HL-60/S4 (cell line): Measurements from ENCODE around the gene AGMO.

ENCODE experiments used
- in situ Hi-C: fragments of 300-500 bp; cut with MboI; formaldehyde crosslinking; loops from 2 replicates; pipeline ENCODE4 v1.14.3; 2022; ENCODE audit warnings: low sequenced_read_pairs

Gene AGMO

DNA sequence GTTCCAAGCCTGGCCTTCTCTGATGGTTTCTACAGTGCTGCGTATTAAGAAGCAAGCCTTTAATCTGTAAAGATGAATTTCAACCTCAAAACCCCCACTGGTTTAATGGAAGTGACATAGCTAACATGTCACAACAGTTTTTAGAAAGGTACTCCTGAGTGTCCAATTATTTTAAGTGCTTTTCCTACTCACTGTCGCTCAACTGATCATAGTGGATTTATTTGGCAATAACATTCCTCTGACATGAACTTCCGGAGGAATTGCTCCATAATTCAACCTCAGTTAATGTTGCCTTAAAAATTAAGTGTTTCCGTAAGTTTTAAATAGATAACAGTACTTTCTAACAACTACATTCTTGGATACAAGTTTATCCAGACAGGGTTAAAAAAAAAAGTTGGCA lies 57.5 kb downstream of the AGMO start:
- in situ Hi-C loops, result no loop called here

DNA sequence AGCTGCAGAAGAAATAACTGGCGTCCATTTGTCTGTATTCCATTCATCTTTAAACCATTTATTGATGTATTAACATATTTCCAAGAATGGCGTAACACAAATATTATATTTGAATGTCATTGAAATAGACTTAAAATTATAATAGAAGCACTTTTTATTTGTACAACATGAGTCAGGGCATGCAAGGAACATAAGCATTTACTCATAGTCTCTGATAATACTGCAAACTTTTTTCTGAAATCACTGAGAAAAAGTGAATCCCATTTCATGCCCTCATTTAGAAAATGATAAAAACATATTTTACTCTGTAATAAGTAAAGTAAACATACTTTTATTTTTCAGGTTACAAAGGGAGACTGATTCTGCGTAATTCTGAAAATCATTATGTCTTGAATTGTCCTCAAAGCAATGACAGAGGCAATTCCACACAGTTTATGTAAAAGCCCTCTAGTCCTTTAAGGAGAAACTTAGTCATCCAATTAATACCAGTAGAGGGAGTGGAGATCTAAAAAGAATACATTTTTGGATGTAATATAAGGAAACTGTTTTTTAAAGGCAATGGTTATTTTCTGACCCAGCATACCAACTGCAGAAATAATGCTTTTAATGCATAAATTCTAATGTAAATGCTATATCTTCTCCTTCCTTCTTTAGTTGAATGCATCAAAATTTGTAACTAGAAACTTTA lies 58.1 kb downstream of the AGMO start:
- in situ Hi-C loops, result no loop called here

DNA sequence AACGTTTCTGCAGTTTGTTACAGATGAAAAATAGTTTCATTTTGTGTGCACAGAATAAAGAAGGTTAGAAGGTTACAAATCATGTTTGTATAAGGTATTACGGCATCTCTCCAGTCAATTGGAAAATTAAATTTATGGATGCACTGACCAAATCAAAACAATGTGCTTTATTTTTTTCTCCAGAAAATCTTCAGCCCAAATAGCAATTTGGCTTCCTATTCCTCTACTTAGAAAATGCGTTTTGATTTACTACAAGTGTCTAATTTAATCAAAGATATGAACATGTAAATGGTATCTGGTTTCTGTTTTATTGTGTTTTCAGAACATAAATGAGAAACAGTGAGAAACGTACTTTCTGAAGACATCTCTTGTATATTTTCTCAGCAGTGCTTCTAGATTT lies 63.4 kb downstream of the AGMO start:
- in situ Hi-C loops, result no loop called here

DNA sequence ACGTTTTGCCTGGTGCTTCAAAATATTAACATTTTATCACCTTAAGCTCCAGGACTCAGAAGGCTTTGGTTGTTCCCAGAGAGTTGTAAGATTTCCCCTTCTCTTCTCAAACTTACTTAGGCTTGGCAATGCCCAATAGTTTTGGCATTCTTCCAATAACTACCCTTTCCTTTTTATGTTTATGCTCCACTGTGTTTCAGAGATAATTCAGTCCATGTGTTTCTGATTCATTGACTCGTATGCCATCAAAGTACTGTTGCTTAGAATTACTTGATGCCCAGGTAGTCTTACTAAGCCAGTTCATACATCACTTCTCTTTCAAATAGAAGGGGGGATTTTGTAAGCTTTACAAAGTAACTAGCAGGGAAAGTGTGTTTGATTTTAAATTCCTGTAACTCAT lies 66.6 kb downstream of the AGMO start:
- in situ Hi-C loops, result no loop called here

DNA sequence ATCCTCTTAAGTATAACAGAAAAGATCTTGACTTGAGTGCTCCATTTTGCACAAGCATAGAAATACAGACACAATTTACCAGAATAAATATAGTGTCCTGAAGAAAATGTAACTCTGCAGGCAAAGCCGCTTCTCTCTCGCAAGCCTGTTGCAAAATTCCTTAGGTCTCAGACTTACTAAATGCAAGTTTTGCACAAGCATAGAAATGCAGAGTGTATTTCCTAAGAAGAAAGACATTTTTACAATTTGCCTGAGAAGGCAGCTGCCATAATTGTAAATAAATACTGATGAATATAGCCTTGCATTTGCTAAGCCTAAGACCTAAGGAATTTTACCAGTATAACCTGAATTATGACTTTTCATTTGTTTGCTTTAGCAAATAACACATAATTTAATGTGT lies 67.1 kb downstream of the AGMO start:
- in situ Hi-C loops, result no loop called here

DNA sequence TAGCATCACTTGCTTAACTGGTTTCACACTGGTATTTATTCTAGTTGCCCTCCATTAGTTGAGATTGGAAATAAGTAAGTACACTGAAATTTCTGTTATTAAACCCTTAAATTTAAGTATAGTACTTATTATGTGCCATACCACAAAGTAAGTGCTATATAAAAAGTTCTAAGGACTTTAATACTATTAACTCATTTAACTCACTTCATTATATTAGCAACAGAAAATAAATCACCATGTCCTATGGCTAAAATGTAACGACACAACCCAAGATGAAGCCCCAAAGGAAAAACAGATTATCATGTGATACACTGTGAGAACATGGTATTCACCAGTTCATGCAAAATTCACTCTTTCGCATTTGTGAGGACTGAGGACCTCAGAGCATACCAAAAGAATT lies 70.5 kb downstream of the AGMO start:
- in situ Hi-C loops, result no loop called here

DNA sequence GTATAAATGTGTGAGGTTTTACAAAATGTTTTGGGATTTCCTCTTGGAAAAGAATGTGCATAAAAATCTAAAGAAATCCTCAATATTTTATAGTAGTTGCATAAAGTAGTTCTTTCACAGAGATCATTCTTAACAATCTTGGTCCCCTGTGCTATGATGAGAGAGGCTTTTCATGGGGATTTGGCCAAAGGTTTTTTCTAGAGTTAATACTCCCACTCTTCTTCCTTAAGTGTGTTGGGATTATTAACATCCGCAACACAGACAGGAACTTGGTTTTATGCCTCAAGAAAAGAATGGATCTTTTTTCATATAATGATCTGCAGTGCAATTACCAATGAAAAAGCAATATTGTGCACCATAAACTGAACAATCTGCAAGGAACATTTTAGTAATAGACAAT lies 71.5 kb downstream of the AGMO start:
- in situ Hi-C loops, result no loop called here

DNA sequence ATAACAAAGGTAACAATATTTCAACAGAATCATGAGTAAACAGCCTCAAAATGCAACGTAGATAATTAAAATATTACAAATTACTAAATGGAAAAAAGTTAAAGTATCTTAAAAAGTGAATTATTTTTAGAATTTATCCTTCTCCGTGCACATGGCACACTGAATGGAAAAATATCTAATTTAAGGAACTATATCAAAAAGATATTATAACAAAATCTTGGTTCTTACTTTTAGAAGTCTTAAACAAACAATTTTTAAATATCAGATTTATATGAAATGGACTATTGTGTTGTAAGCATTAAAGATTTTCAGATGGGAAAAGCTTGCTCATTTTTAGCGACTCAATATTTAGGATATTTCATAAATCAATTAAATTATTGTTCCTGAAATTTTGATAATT lies 72.0 kb downstream of the AGMO start:
- in situ Hi-C loops, result no loop called here

DNA sequence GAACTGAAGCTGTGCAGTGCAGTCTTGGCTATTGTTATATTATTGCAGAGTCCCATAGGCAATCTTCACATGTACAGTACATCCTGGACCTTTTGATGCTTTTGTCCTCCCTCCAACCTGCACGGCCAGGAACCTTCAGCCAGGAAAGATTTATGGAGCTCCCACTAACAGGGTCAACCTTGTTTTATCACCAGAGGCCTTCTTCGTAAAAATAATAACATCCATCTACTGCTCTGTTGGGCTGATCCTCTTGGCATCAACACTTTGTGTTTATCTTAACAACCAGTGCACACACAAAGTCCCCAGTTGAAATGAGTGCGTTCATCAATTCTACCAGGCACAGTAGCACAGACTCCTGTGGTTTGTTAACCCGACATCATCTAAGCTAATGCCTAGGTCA lies 72.4 kb downstream of the AGMO start:
- in situ Hi-C loops, result no loop called here

DNA sequence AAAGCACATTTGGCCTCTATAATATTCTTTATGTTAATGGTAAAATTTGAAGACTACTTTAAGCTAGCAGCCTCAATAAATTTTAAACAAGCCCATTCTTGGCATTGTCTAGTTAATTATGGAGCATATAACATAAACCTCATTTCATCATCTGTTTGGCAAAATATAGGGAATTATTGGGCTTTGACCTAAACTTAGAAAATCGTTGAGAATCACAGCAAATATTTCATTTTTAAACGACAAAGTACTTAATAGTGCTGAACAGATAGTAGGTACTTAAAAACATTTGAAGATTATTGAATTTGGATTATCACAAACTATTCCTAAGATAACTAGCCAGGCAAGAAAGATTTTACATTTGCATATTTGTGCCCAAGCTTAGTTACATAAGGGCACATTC lies 73.4 kb downstream of the AGMO start:
- in situ Hi-C loops, result no loop called here

DNA sequence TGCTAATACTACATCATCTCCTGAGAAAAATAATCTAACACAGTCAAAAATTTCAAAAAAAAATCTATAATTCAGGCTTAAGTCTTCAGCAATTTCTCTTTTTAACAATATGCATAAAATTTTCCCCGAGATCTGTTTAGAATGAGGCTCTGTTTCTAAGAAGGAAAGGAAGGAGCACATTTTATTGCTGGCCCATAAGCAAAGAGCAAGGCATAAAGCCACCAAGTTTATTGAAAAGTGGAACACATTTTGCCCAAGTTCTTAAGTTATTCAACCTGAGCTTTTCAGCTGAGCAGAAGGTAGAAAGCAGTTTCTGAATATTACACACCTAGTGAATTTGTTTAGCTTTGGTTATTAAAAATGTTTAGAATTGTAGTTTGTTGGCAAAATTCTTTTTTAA lies 73.9 kb downstream of the AGMO start:
- in situ Hi-C loops, result no loop called here

DNA sequence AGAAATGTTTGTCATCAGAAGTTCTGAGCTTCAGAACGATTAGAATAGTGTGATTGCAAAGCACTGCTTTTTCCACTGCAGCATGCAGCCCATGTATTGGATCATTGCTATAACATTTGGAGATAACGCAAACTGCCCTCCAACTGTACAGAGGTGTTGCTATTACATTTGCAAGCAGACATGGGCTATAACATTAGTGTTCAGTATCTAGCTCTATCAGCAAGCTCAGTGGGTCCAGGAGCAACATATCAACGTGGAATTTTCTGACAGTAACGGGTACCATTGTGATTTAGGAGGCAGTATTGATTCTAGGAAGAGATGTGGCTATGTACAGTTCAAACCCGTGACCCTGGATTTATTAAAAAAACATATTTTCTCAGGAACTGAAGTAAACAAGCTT lies 75.8 kb downstream of the AGMO start:
- in situ Hi-C loops, result no loop called here

DNA sequence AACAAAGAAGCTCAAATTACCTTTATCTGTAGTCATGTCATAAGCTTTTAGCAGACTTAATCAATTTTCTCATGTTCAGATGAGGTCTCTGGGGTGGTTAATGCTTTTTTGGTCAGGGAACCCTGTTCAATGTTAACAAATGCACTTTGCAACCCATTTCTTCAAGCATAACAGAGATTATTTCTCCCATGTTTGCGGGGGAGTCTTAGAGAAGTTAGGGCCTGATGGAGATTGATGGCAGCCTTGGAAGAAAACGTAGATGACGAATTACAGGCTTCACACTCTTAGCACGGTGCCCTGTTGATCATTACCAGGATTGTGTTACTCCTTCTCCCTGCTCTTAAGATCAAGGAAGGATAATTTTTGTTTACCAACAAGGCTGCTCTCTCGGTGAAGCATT lies 76.4 kb downstream of the AGMO start:
- in situ Hi-C loops, result no loop called here

DNA sequence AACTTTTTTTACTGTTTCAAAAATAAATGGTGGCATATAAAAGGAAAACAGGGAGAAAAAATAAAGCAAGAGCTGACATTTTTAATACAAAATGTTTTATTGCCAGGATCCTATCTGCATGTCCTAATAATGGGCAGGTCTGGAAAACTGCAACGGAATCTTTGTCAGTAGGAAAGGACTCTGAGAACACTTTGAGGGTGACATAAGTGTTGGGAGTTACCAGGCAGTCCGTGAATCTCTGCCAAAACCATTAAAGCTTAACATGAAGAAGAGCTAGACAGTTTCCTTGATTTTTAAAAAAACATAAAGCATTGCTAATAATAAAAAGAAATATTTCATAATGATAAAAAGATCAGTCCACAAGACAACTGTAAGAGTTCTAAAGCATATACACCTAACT lies 80.7 kb downstream of the AGMO start:
- in situ Hi-C loops, result no loop called here

DNA sequence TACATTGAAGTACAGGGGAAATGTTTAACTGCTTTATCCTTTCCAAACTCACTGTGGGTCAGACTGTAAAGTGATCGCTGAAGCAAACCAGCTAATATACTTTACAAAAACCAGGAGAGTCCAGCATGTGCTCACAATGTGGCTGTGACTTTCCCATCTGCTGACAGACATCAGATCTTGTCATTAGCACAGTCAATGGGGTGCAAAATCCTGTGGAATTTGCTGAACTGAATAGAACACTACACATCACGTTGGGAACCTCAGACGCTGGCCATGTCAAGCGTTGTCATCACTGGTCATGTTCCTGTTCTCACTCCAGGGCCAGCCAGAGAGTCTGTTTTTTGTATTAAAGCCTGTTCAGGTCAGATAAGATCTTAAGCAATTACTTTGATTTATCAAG lies 83.4 kb downstream of the AGMO start:
- in situ Hi-C loops, result no loop called here

DNA sequence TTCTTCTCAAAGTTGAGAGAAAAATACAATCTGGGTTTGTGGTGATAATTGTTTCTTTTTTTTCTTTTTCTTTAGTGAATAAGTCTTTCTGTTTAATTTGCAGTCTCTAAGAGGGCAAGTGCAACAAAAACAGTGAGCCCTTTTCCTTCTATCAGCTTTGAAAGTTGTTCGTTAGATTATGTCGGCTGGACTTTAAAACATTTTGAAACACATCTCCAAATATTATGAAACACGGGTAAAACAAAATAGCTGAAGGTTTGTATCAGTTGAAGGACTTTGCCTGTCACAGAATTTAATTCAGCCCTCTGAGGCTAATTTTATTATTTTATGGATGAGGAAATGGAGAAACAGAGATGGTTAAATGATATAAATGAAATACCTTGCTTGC lies 85.3 kb downstream of the AGMO start:
- in situ Hi-C loops, result no loop called here

DNA sequence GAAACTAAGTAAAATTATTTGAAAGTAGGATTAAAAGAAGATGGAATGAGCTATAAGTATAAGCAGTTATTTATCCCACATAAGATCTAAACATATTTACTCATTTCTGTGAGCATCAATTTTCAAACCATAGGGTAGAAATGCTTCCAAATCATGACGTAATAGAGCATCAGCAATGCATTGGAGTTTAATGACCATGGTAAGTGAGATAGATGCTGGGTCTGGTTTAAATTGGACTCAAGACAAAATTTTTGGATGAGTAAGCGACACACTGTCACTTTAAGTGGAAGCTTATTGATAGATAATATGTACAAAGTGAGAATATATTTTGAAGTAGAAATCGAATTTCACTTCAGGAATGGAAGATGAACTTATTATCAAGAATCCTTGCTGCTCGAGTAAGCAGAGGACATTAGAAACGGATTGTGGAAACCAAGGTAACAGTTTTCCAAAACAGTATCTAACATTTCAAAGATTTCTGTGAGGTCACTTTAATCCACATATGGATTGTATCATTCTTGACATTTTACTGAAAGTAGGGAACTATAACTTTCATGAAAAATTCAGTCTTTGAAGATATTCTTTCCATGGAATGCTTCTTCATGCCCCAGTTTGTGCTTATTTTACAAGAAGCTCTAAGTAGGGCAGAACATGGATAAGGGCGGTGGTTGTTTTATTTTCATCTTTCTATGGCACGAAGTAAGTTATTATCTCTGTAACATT lies 85.8 kb downstream of the AGMO start:
- in situ Hi-C loops, result no loop called here

DNA sequence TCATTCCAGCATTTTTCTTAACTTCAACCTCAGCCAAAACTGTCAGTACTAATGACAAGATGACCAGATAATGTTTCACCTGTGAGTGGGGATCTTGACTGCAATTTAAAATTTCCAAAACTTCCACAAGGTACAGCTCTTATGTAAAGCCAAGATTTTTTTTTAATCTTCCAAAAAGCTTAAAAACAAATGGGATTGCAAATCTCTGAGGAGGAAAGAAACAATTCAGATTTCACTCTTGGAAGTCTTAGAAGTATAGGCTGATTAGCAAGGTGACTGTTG lies 90.2 kb downstream of the AGMO start:
- in situ Hi-C loops, result no loop called here

DNA sequence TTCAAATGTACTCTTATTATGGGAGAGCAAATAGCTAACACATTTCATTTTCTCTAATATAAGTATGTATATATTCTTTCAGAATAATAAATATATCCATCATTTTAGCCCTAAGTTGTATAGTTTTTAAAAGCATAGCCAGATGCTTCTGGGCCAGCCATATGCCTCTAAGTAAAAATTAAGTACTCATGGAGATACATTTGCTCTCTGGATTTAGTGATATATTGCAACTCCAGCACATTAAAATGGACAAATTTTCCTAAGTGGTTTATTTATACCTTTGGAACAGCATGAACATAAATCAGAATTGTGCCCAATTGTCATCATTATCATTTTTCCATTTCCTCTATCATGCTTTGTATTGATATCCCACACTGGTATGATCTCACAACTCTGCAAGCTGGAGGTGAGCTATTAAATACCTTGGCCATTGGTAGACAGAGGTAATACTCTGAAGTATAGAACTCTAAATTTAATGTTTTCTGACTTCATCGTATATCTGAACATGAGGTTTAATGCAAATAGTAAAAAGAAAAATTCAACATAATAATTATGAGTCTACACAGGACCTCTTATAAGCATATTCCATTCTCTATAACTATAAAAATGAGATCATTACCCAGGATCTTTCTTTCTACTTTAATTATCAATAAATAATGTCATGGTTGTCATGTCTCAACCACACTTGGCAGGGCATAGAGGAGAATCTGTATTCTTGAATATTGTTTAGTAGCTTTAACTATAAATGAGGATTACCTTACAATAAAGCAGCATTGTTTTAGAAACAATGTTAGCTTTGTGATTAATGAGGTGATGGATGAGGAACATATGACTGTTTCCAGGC lies 90.8 kb downstream of the AGMO start:
- in situ Hi-C loops, result no loop called here

DNA sequence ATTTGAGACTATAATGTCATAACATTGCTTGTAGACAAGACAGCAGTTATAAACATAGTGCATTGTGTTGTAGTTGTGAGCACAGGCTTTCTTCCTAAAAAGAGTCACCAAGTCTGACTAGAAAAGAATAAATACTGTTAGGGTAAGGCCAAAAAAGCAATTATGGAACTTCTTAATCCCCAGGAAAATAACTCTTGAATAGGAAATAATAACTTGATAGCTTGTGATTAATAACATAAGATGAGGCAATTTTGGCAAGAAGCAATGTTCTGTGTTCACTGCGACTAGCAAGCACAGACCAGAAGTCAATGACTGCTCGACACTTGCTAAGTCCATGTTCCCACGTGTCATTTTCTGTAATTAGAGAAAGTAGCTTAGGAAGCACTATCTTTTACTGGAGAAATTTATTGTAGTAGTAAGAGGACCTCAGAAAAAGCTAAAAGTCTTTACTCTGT lies 97.1 kb downstream of the AGMO start:
- in situ Hi-C loops, result no loop called here

DNA sequence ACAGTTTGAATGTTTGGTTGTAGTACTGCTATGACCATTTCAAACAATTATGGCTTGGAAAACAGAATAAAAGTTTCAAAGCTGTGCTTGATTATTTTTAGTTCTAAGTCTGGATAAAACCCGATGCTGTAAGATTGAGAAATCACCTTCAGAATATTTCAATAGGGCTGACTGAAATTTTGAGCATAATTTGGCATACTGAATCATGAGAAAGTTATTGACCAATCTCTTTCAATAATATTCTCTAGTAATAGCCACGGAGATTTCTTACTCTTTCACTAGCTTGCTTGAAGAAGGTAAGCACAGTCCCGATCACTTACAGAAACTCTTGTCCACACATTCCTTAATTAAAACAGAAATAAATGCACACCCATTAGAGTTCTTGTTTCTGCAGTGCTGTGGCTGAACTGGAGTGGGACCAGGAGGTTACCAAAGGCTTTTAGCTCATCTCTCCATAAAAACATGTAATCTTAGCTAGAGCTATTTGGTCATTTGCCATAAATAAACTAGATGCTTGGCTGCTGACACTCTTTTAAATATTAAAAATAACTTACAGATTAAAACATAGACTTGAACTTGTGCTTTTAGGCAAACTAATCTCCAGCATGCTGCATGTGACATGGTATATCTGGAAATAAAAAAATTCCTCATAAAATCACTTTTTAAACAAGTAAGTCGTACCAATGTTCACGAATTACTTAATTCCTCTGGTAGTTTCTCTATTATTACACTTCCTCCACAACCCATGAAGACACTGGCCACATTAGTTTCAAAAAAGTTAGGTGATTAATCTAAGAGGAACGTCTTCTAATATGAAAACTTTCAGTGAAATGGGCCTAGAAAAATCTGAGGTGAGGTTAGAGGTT lies 97.8 kb downstream of the AGMO start:
- in situ Hi-C loops, result no loop called here
